ENCODE measurements around the gene TCP11L2.
"Not testable (repeated sequence)": the region's sequence is repeated elsewhere in the genome, so short reads cannot be mapped to it uniquely, and the experiment has no call there.

Gene TCP11L2

GRCh38 chr12:106342397-106343213, 40.1 kb downstream of the TCP11L2 start:
- no peak for DNase-seq (ENCODE audit: low read depth in 1 of 2, low spot score in 1 of 2)

GRCh38 chr12:106343214-106343528, 40.6 kb downstream of the TCP11L2 start:
- no peak for DNase-seq (ENCODE audit: low read depth in 1 of 2, low spot score in 1 of 2)

- DNase-seq (ENCODE audit: low read depth in 1 of 2, low spot score in 1 of 2), result no peak
These were observed 41.6 kb downstream of the TCP11L2 start for GRCh38 chr12:106344131-106344530.

- no peak for DNase-seq (ENCODE audit: low read depth in 1 of 2, low spot score in 1 of 2)
These were observed 43.2 kb downstream of the TCP11L2 start for GRCh38 chr12:106345746-106346145.

GRCh38 chr12:106348411-106348810, 45.9 kb downstream of the TCP11L2 start:
- no peak for DNase-seq (ENCODE audit: low read depth in 1 of 2, low spot score in 1 of 2)

GRCh38 chr12:106353175-106353574, 50.6 kb downstream of the TCP11L2 start:
- DNase-seq (ENCODE audit: low read depth in 1 of 2, low spot score in 1 of 2), result no peak

- DNase-seq (ENCODE audit: low read depth in 1 of 2, low spot score in 1 of 2), result peak; percentile 95
These were observed 55.2 kb downstream of the TCP11L2 start, which contains the start of gene POLR3B for GRCh38 chr12:106357549-106358395. TSS of gene POLR3B (plus strand) at chr12:106357748. CDS start at chr12:106357880, 132 bp downstream.

- no peak for DNase-seq (ENCODE audit: low read depth in 1 of 2, low spot score in 1 of 2)
These were observed 56.1 kb downstream of the TCP11L2 start for GRCh38 chr12:106358396-106359241.

- DNase-seq (ENCODE audit: low read depth in 1 of 2, low spot score in 1 of 2), result no peak
These were observed 57.3 kb downstream of the TCP11L2 start for GRCh38 chr12:106359646-106360399.

- no peak for DNase-seq (ENCODE audit: low read depth in 1 of 2, low spot score in 1 of 2)
These were observed 58.0 kb downstream of the TCP11L2 start for GRCh38 chr12:106360400-106360994.

- DNase-seq (ENCODE audit: low read depth in 1 of 2, low spot score in 1 of 2), result no peak
These were observed 60.4 kb downstream of the TCP11L2 start for GRCh38 chr12:106362971-106363370.

GRCh38 chr12:106364261-106364660, 61.7 kb downstream of the TCP11L2 start:
- DNase-seq (ENCODE audit: low read depth in 1 of 2, low spot score in 1 of 2), result no peak

- DNase-seq (ENCODE audit: low read depth in 1 of 2, low spot score in 1 of 2), result no peak
These were observed 67.3 kb downstream of the TCP11L2 start for GRCh38 chr12:106369624-106370346.

GRCh38 chr12:106378788-106379187, 76.3 kb downstream of the TCP11L2 start:
- no peak for DNase-seq (ENCODE audit: low read depth in 1 of 2, low spot score in 1 of 2)

GRCh38 chr12:106380954-106381353, 78.4 kb downstream of the TCP11L2 start:
- DNase-seq (ENCODE audit: low read depth in 1 of 2, low spot score in 1 of 2), result no peak

- not testable (repeated sequence) for DNase-seq (ENCODE audit: low read depth in 1 of 2, low spot score in 1 of 2)
These were observed 79.3 kb downstream of the TCP11L2 start for GRCh38 chr12:106381866-106382265.

GRCh38 chr12:106386813-106387535, 84.4 kb downstream of the TCP11L2 start:
- DNase-seq (ENCODE audit: low read depth in 1 of 2, low spot score in 1 of 2), result no peak

GRCh38 chr12:106387848-106388377, 85.4 kb downstream of the TCP11L2 start:
- no peak for DNase-seq (ENCODE audit: low read depth in 1 of 2, low spot score in 1 of 2)

GRCh38 chr12:106389151-106389550, 86.6 kb downstream of the TCP11L2 start:
- no peak for DNase-seq (ENCODE audit: low read depth in 1 of 2, low spot score in 1 of 2)
